Subcutaneous abdominal adipose tissue (tissue), 5 donors: ENCODE measurements around the gene CPA5.
A peak's percentile ranks its signal among the peaks of the same experiment; 100 is the strongest.

Experiments used
- H3K27ac ChIP-seq: one replicate; pipeline ENCODE4 v1.7.0; 2013; ENCODE audit warnings: low read depth, mild to moderate bottlenecking, inconsistent platforms, low read length, moderate library complexity
- H3K27me3 ChIP-seq, 5 donors: one replicate each; pipeline ENCODE4 v1.7.0; 2013; ENCODE audit warnings: low read length in 5 of 5, inconsistent platforms in 1 of 5; ENCODE audit not compliant: control insufficient read depth in 5 of 5, insufficient read depth in 4 of 5
- H3K36me3 ChIP-seq, 5 donors: one replicate each; pipeline ENCODE4 v1.7.0; 2013; ENCODE audit warnings: low read length in 5 of 5; ENCODE audit not compliant: control insufficient read depth in 5 of 5, insufficient read depth in 5 of 5
- H3K4me1 ChIP-seq, 5 donors: one replicate each; pipeline ENCODE4 v1.7.0; 2013; ENCODE audit warnings: low read length in 5 of 5, mild to moderate bottlenecking in 3 of 5, moderate library complexity in 1 of 5; ENCODE audit not compliant: control insufficient read depth in 5 of 5, insufficient read depth in 5 of 5
- H3K4me3 ChIP-seq, 5 donors: one replicate each; pipeline ENCODE4 v1.7.0; 2013; ENCODE audit warnings: low read length in 5 of 5, low read depth in 1 of 5
- H3K9ac ChIP-seq, 5 donors: one replicate each; pipeline ENCODE4 v1.7.0; 2013; ENCODE audit warnings: low read length in 5 of 5, mild to moderate bottlenecking in 4 of 5, moderate library complexity in 3 of 5
- H3K9me3 ChIP-seq, 5 donors: one replicate each; pipeline ENCODE4 v1.7.0; 2013; ENCODE audit warnings: low read length in 5 of 5; ENCODE audit not compliant: control insufficient read depth in 5 of 5
- donor health status: healthy.
- donor health status: healthy.
- donor health status: healthy.
- donor health status: healthy.
- donor health status: healthy.

CPA5 gene

DNA sequence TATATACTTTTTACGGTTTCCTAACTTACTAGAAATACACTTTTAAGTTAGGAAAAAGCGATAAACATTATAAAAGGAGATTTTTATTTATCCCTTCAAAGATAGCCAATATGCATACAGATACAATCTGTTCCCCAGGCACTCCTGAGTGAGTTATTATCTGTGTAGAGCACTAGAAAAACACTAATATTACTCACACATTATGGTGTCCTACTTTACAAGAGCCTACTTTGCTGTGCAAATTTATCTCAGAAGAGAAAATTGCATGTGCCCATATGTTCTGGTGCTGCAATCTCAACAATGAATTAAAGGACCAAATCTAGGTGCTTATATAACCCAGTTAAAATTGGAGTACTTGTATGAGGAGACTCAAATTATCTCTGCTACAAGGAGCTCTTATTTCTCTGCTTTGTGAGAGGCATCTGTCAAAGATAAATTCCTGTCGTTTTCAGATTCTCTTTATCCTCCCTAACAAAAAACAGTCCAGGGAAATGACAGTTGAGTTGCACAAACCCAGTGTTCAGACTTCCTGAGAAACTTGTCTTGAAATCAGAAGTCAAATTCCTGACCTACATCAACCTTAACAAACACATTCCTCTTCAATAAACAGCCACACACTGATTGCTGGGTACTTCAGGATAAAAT, 64.6 kb downstream of the CPA5 start:
- no peak overlapping the region for H3K4me3 ChIP-seq
- peaks cover 0 to 2% (median 0%) of the 10 kb centered on the region in 5 donors for H3K36me3 ChIP-seq
- peaks cover 0 to 17% (median 8%) of the 10 kb centered on the region in 5 donors for H3K4me1 ChIP-seq
- H3K9me3 ChIP-seq = no peaks in the 10 kb centered on the region
- no peaks in the 10 kb centered on the region for H3K27me3 ChIP-seq
- no peak overlapping the region for H3K9ac ChIP-seq
- peak overlapping the region; percentile 31 for H3K27ac ChIP-seq

DNA sequence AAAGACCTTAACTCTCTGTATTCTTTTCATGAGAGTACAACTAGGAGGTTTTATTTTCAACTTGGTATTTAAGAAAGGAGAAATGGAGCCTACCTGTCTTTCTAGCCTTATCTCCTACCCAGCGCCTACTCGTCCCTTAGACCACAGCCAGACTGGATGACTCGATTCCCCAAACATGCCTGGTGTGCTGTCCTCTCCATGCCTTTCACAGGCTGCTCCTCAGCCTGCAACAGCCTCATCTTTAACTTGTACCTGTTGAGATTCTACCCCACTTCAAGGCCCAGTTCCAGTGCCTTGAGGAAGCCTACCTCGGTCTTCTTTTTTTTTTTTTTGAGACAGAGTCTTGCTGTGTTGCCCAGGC, 65.1 kb downstream of the CPA5 start:
- H3K9ac ChIP-seq = no peak overlapping the region
- H3K4me3 ChIP-seq = no peak overlapping the region
- H3K27me3 ChIP-seq = no peaks in the 10 kb centered on the region
- H3K4me1 ChIP-seq = peaks cover 0 to 17% (median 8%) of the 10 kb centered on the region in 5 donors
- H3K9me3 ChIP-seq = no peaks in the 10 kb centered on the region
- H3K27ac ChIP-seq = peak overlapping the region; percentile 31
- H3K36me3 ChIP-seq = peaks cover 0 to 2% (median 0%) of the 10 kb centered on the region in 5 donors

DNA sequence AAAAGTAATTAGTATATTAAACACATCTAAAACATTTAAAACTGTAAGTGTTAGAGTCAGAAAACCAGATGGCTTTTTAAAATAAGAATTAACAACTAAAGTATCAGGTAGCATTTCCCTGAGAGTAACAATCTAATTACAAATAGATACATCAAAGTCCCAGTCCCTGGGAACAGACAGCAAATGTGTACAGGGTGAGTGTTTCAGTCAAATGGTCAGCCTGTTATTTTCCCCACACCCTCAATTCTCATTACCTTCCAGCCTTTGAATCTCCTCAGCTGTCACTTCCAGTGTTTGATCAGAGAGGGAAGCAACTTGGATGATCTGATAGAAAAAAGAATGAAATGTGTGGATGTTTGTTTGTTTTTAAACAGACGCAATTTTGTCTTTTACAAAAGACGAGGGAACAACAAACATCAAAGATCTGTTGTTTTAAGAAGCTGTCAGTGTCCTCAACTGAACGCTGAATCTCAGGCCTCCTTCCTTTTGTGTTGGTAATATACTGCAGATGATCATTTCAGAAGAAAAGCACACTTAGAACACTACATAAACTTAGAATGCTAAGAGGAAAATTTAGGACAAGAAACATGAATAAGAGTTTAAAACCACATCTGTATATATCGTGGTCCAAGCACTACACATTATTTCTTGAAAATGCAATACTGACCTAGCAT, 66.4 kb downstream of the CPA5 start:
- Histone ChIP-seq H3K4me1 (peaks cover 0 to 15% (median 8%) of the 10 kb centered on the region in 5 donors), H3K9me3 (no peaks in the 10 kb centered on the region), H3K9ac (no peak overlapping the region), H3K27ac (peak overlapping the region; percentile 9), H3K36me3 (no peaks in the 10 kb centered on the region), H3K4me3 (no peak overlapping the region), H3K27me3 (no peaks in the 10 kb centered on the region)

DNA sequence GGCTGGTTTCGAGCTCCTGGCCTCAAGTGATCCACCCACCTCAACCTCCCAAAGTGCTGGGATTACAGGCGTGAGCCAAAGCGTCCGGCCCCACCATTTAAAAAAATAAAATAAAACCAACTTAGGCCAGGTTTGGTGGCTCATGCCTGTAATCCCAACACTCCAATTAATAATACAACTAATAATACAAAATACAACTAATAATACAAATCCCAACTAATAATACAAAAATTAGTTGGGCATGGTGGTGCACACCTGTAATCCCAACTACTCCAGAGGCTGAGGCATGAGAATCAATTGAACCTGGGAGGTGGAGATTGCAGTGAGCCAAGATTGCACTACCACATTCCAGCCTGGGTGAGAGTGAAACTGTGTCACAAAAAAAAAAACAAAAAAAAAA, 68.6 kb downstream of the CPA5 start:
- Histone ChIP-seq H3K27ac (no peak overlapping the region), H3K36me3 (no peaks in the 10 kb centered on the region), H3K9me3 (no peaks in the 10 kb centered on the region), H3K9ac (no peak overlapping the region), H3K4me3 (no peak overlapping the region), H3K4me1 (peaks cover 0 to 15% (median 8%) of the 10 kb centered on the region in 5 donors), H3K27me3 (no peaks in the 10 kb centered on the region)

DNA sequence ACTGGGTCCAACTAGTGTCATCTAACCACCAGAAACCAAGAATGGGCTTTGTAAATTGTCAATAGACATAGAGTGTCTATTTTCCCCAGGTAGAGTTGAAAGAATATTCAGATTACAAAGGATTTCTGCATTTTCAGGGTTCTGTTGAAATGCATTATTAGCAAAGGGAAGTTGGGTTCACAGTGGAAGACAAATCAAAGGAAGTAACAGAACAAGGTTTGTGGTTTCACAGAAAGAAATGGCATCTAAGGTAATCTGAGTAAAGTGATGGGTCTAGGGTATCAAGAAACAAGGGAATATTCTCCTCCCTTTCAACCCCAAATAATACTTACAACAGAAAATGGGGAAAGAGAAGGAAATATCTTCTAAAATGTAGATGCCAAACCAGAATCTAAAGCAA, 70.4 kb downstream of the CPA5 start:
- Histone ChIP-seq H3K27me3 (no peaks in the 10 kb centered on the region), H3K4me3 (no peak overlapping the region), H3K27ac (no peak overlapping the region), H3K4me1 (no peaks in the 10 kb centered on the region), H3K36me3 (no peaks in the 10 kb centered on the region), H3K9me3 (no peaks in the 10 kb centered on the region), H3K9ac (no peak overlapping the region)

DNA sequence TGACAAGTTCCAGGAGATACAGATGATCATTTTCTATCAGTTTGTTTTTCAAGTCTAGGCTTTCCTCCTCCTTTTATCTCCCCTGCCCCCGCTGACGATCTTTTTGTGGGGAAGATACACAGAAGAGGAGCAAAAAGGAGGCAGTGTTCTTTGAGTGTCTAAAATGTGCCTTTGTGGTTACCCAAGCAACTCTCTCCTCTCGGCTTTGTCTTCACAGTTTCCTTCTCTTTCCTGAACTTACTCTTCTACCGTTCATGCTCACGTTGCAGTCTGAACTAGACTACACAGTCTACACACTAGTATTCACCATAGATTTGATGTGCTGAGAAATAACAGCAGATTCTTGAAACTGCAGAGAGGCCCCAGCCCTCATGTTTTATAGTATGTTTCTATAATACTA, 72.6 kb downstream of the CPA5 start:
- Histone ChIP-seq H3K27ac (no peak overlapping the region), H3K36me3 (no peaks in the 10 kb centered on the region), H3K4me1 (peaks cover 0 to 13% (median 5%) of the 10 kb centered on the region in 5 donors), H3K4me3 (no peak overlapping the region), H3K9ac (no peak overlapping the region), H3K9me3 (no peaks in the 10 kb centered on the region), H3K27me3 (no peaks in the 10 kb centered on the region)

DNA sequence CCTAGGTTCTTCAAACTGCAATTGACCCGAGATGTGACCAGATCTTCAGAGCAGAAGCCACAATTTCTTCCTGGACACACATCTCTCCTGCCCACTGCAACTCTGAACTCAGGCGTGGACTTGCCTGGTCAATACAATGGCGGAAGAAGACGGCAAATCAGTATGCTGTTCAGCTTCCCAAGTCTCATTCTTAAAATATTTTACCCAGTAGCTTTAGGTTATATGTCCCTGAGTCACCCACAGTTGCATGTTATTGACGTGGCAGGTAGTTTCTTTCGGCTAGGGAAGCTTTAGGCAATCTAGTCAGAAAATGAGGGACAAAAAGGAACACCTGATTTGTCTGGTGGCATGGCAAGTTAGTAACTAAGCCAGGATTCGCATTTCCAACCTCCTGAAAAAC, 73.7 kb downstream of the CPA5 start:
- H3K4me1 ChIP-seq = peaks cover 0 to 13% (median 5%) of the 10 kb centered on the region in 5 donors
- H3K27me3 ChIP-seq = no peaks in the 10 kb centered on the region
- no peak overlapping the region for H3K9ac ChIP-seq
- H3K36me3 ChIP-seq = no peaks in the 10 kb centered on the region
- no peaks in the 10 kb centered on the region for H3K9me3 ChIP-seq
- no peak overlapping the region for H3K4me3 ChIP-seq
- H3K27ac ChIP-seq = no peak overlapping the region
